Measurements from ENCODE around the gene BORCS6.

DNA sequence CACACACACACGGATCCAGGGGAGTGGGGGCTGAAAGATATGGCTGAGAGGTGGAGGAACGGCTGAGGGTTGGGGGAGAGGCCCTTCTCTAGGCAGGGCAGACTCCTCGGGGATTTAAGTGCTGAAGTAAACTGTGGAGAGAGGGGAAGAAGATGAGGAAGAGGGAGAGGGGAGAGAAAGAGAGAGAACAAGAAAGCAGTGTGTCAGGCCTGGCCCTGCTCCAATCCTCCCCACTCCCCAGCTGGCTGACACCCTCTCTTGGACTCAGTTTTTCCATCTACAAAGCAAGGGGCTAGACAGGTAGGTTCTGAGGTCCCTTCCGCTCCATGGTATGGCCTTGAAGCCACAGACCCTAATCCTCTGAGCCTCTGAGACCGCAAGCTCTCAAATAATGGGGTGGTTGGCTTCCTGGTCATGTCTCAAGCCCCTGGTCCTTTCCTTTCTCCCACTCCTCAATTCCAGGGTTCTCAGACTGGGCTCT, 29.2 kb downstream of the BORCS6 start:
- TF ChIP-seq, protein P1, sequence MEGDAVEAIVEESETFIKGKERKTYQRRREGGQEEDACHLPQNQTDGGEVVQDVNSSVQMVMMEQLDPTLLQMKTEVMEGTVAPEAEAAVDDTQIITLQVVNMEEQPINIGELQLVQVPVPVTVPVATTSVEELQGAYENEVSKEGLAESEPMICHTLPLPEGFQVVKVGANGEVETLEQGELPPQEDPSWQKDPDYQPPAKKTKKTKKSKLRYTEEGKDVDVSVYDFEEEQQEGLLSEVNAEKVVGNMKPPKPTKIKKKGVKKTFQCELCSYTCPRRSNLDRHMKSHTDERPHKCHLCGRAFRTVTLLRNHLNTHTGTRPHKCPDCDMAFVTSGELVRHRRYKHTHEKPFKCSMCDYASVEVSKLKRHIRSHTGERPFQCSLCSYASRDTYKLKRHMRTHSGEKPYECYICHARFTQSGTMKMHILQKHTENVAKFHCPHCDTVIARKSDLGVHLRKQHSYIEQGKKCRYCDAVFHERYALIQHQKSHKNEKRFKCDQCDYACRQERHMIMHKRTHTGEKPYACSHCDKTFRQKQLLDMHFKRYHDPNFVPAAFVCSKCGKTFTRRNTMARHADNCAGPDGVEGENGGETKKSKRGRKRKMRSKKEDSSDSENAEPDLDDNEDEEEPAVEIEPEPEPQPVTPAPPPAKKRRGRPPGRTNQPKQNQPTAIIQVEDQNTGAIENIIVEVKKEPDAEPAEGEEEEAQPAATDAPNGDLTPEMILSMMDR (IDR thresholded peaks at IDR 0.05): no peak
- no peak for TF ChIP-seq EZH2 (IDR thresholded peaks at IDR 0.05)

Data from neural progenitor cell (in vitro differentiated cells).